ENCODE measurements around the gene GRIK5. TPM values are rescaled to one million over a fixed set of nuclear protein-coding genes. Genes with fewer than 3 reads are reported as not detected.
A peak's percentile ranks its signal among the peaks of the same experiment; 100 is the strongest.

Gene GRIK5
- total RNA-seq, 4 donors from 2014 or later: 0.08 to 1.1 (median 0.37) TPM

DNA sequence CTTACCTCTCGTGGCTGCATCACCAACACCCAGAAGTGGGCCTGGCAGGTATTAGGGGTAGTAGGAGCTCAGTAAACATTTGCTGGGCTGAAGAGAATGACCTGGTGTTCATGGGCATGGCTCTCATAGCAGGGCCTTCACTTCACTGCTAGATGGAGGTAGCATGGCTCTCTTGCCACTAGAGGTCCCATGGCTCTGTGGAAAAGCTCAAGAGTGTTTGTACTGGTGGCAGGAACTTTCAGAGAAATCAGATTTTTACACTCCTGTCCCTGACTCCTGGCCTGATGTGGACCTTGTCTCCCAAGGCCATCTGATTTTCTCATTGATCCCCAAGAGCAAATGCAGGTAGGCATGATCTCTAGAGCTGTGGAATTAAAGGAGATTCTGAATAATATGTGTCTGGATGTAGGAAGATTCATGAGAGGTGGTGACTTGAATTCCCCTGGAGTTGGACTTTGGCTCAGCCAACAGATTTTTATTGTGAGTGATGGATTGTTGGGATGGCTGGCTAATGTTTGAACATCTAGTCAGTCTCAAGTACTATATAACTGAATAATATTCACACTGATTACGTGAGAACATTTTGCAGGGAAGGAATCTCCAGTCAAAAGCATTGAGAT is 11.7 kb upstream of the GRIK5 start:
- Histone ChIP-seq H3K27me3 (no peaks in the 10 kb centered on the region), H3K36me3 (peaks cover 25 to 63% (median 30%) of the 10 kb centered on the region in 3 donors), H3K27ac (no peak overlapping the region), H3K4me1 (peaks cover 11 to 26% (median 13%) of the 10 kb centered on the region in 3 donors), H3K4me3 (no peak overlapping the region), H3K9me3 (no peaks in the 10 kb centered on the region)
- TF ChIP-seq POLR2A (IDR thresholded peaks at IDR 0.05) (no peak), CTCF (IDR thresholded peaks at IDR 0.05) (peak in 4 of 6 experiments; percentile 15 to 54 (median 32))
- 65 to 84% methylated on average over 1 to 2 of the region's 2 CpGs for WGBS, 2 donors
- intact Hi-C loops (cut with DNase I): no loop called here
- no peak for DNase-seq

GRCh38 chr19:42080764-42081375 is 10.9 kb upstream of the GRIK5 start:
- no peak for DNase-seq
- H3K4me1 ChIP-seq: peaks cover 12 to 29% (median 16%) of the 10 kb centered on the region in 3 donors
- no peaks in the 10 kb centered on the region for H3K9me3 ChIP-seq
- WGBS, 2 donors: 81 to 94% methylated on average over 11 to 14 of the region's 28 CpGs
- H3K36me3 ChIP-seq: peaks cover 25 to 63% (median 30%) of the 10 kb centered on the region in 3 donors
- TF ChIP-seq POLR2A (IDR thresholded peaks at IDR 0.05) (no peak), CTCF (IDR thresholded peaks at IDR 0.05) (no peak)
- H3K27me3 ChIP-seq: no peaks in the 10 kb centered on the region
- H3K27ac ChIP-seq: no peak overlapping the region
- H3K4me3 ChIP-seq: no peak overlapping the region
- intact Hi-C loops (cut with DNase I): no loop called here

- peaks cover 25 to 63% (median 30%) of the 10 kb centered on the region in 3 donors for H3K36me3 ChIP-seq
- no peaks in the 10 kb centered on the region for H3K27me3 ChIP-seq
- WGBS, 2 donors: 90 to 95% methylated on average over 8 to 21 of the region's 44 CpGs
- peaks cover 12 to 31% (median 17%) of the 10 kb centered on the region in 3 donors for H3K4me1 ChIP-seq
- no peak for DNase-seq
- H3K4me3 ChIP-seq: no peak overlapping the region
- TF ChIP-seq POLR2A (IDR thresholded peaks at IDR 0.05) (no peak), CTCF (IDR thresholded peaks at IDR 0.05) (no peak)
- H3K27ac ChIP-seq: no peak overlapping the region
- intact Hi-C loops (cut with DNase I): no loop called here
- H3K9me3 ChIP-seq: no peaks in the 10 kb centered on the region
These were observed 10.1 kb upstream of the GRIK5 start for GRCh38 chr19:42079886-42080763.

DNA sequence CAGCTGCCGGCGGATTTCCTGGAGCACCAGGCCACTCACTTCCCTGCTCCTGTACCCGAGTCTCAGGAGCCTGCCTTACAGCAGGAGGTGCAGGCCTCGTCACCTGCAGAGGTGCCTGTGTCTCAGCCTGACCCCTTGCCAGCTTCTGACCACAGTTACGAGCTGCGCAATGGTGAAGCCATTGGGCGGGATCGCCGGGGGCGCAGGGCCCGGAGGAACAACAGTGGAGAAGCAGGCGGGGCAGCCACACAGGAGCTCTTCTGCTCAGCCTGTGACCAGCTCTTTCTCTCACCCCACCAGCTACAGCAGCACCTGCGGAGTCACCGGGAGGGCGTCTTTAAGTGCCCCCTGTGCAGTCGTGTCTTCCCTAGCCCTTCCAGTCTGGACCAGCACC is 9.3 kb upstream of the GRIK5 start:
- 0 to 80% methylated on average over 1 to 3 of the region's 16 CpGs for WGBS, 2 donors
- no peak for DNase-seq
- peaks cover 17 to 37% (median 21%) of the 10 kb centered on the region in 3 donors for H3K4me1 ChIP-seq
- no peaks in the 10 kb centered on the region for H3K27me3 ChIP-seq
- no peak for TF ChIP-seq CTCF (IDR thresholded peaks at IDR 0.05)
- no peak for TF ChIP-seq POLR2A (IDR thresholded peaks at IDR 0.05)
- no peak overlapping the region for H3K27ac ChIP-seq
- no peak overlapping the region for H3K4me3 ChIP-seq
- intact Hi-C loops (cut with DNase I): no loop called here
- H3K9me3 ChIP-seq: no peaks in the 10 kb centered on the region
- peaks cover 25 to 60% (median 30%) of the 10 kb centered on the region in 3 donors for H3K36me3 ChIP-seq

Measured in esophagus squamous epithelium (tissue), 5 donors.